Vagina (tissue), 2 donors: ENCODE results near the gene CYTH2. TPM values are rescaled to one million over a fixed set of nuclear protein-coding genes. Genes with fewer than 3 reads are reported as not detected.

Experiments
- DNase-seq, 2 donors: peaks; one replicate each; pipeline ENCODE4 v3.0.0-alpha.2; 2017; ENCODE audit errors: extremely low spot score in 2 of 2
- H3K27ac ChIP-seq: fragments of 200-600 bp; sonication (generic); one replicate; pipeline ENCODE4 v1.5.1; 2019
- H3K27me3 ChIP-seq: fragments of 200-600 bp; sonication (generic); one replicate; pipeline ENCODE4 v1.5.1; 2019
- H3K36me3 ChIP-seq, 2 donors: fragments of 200-600 bp; sonication (generic); one replicate each; pipeline ENCODE4 v1.5.1; 2017 to 2019
- H3K4me1 ChIP-seq: fragments of 200-600 bp; sonication (generic); one replicate; pipeline ENCODE4 v1.5.1; 2019
- H3K4me3 ChIP-seq, 2 donors: fragments of 200-600 bp; sonication (generic); 1 replicate in 1 of 2; 2 replicates in 1 of 2; pipeline ENCODE4 v1.5.1; 2016 to 2019
- H3K9me3 ChIP-seq: fragments of 200-600 bp; sonication (generic); one replicate; pipeline ENCODE4 v1.5.1; 2019
- CTCF ChIP-seq, 3 experiments: fragments of 450-650 bp in 2 of 3; fragments of 200-600 bp in 1 of 3; sonication (generic) in 1 of 3; IDR thresholded peaks; one replicate each; pipeline ENCODE4 v1.5.1; 2017 to 2019; ENCODE audit warnings: antibody characterized with exemption in 3 of 3, mild to moderate bottlenecking in 2 of 3, moderate library complexity in 2 of 3
- POLR2A ChIP-seq, 2 donors: fragments of 450-650 bp; IDR thresholded peaks; one replicate each; pipeline ENCODE4 v1.6.1; 2017; ENCODE audit warnings: antibody characterized with exemption in 2 of 2, mild to moderate bottlenecking in 2 of 2, moderate library complexity in 2 of 2
- POLR2AphosphoS5 ChIP-seq, 2 donors: sonication (generic); formaldehyde crosslinking; IDR thresholded peaks; one replicate each; pipeline ENCODE4 v1.9.0; 2017; ENCODE audit warnings: antibody characterized with exemption in 2 of 2, mild to moderate bottlenecking in 2 of 2, low read depth in 1 of 2; ENCODE audit not compliant: insufficient read depth in 1 of 2
- intact Hi-C: fragments of 100-400 bp; cut with DNase I; formaldehyde crosslinking; loops from one replicate; pipeline ENCODE4 v1.15.1; 2023
- total RNA-seq: library from RNA; depleted of rRNA; stranded (reverse); fragments of >200 nt; gene quantifications from one replicate; pipeline ENCODE4 v1.2.3, GENCODE V29; 2016

The CYTH2 gene
- total RNA-seq, 1 donor from 2014 or later = 87.2 TPM

- no peak overlapping the region for H3K27ac ChIP-seq
- H3K36me3 ChIP-seq = peaks cover 0 to 68% of the 10 kb centered on the region in 2 donors
- H3K4me1 ChIP-seq = peaks cover 15% of the 10 kb centered on the region
- intact Hi-C loops = no loop called here
- no peaks in the 10 kb centered on the region for H3K27me3 ChIP-seq
- DNase-seq = no peak
- no peak overlapping the region for H3K4me3 ChIP-seq
- TF ChIP-seq POLR2AphosphoS5 (IDR thresholded peaks at IDR 0.05; ENCODE audit: insufficient read depth in 1 of 2, low read depth in 1 of 2) = no peak
- TF ChIP-seq CTCF (IDR thresholded peaks at IDR 0.05) = no peak
- no peaks in the 10 kb centered on the region for H3K9me3 ChIP-seq
Measured at GRCh38 chr19:48477067-48477685, 8.0 kb downstream of the CYTH2 start.

DNA sequence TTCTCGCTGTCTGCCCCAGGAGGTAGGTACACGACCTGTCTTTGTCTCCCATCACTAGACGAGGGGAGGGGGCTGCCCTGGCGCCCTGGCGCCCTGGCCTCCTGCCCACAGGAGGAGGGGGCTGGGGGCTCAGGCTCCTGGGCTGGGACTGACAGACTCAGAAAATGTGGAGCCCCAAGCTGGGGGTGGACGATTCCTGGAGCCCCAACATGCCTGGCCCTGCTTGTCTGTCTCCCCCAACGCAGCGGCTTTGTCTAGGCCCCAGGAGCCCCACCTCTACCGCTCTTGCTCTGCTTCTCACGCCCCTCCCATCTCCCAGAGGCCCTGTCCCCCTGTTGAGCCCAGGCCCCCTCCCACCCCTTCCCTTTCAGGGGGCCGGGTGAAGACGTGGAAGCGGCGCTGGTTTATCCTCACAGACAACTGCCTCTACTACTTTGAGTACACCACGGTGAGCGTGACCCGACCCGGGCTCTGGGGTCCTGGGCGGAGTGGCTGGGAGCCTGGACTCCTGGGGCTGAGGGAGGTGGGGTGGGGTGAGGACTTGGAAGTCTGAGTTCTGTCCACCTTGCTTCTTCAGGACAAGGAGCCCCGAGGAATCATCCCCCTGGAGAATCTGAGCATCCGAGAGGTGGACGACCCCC, 8.6 kb downstream of the CYTH2 start:
- no peak for DNase-seq
- no peak overlapping the region for H3K4me3 ChIP-seq
- no peaks in the 10 kb centered on the region for H3K9me3 ChIP-seq
- H3K27me3 ChIP-seq = no peaks in the 10 kb centered on the region
- TF ChIP-seq POLR2A (IDR thresholded peaks at IDR 0.05) = no peak
- no peak for TF ChIP-seq CTCF (IDR thresholded peaks at IDR 0.05)
- TF ChIP-seq POLR2AphosphoS5 (IDR thresholded peaks at IDR 0.05; ENCODE audit: insufficient read depth in 1 of 2, low read depth in 1 of 2) = no peak
- H3K4me1 ChIP-seq = peaks cover 16% of the 10 kb centered on the region
- peaks cover 0 to 61% of the 10 kb centered on the region in 2 donors for H3K36me3 ChIP-seq
- intact Hi-C loops = no loop called here
- H3K27ac ChIP-seq = no peak overlapping the region

DNA sequence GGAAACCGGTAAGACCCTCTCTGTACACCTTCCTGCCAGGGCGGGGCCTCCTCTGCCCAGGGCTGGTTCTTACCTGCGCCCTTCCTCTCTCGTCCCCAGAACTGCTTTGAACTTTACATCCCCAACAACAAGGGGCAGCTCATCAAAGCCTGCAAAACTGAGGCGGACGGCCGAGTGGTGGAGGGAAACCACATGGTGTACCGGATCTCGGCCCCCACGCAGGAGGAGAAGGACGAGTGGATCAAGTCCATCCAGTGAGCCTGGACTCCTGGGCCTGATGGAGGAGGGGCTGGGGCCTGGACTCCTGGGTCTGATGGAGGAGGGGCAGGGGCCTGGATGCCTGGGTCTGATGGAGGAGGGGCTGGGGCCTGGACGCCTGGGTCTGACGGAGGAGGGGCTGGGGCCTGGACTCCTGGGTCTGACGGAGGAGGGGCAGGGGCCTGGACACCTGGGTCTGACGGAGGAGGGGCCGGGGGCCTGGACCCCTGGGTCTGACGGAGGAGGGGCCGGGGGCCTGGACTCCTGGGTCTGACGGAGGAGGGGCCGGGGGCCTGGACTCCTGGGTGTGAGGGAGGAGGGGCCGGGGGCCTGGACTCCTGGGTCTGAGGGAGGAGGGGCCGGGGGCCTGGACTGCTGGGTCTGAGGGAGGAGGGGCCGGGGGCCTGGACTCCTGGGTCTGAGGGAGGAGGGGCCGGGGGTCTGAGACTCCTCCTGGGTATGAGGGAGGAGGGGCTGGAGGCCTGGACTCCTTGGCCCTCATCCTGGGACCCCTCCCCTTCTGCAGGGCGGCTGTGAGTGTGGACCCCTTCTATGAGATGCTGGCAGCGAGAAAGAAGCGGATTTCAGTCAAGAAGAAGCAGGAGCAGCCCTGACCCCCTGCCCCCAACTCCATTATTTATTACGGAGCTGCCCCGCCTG, 9.4 kb downstream of the CYTH2 start:
- H3K27ac ChIP-seq = no peak overlapping the region
- peaks cover 16% of the 10 kb centered on the region for H3K4me1 ChIP-seq
- intact Hi-C loops = no loop called here
- DNase-seq = no peak
- no peaks in the 10 kb centered on the region for H3K9me3 ChIP-seq
- no peaks in the 10 kb centered on the region for H3K27me3 ChIP-seq
- no peak overlapping the region for H3K4me3 ChIP-seq
- peaks cover 0 to 53% of the 10 kb centered on the region in 2 donors for H3K36me3 ChIP-seq
- no peak for TF ChIP-seq POLR2AphosphoS5 (IDR thresholded peaks at IDR 0.05; ENCODE audit: insufficient read depth in 1 of 2, low read depth in 1 of 2)
- no peak for TF ChIP-seq CTCF (IDR thresholded peaks at IDR 0.05)
- no peak for TF ChIP-seq POLR2A (IDR thresholded peaks at IDR 0.05)

DNA sequence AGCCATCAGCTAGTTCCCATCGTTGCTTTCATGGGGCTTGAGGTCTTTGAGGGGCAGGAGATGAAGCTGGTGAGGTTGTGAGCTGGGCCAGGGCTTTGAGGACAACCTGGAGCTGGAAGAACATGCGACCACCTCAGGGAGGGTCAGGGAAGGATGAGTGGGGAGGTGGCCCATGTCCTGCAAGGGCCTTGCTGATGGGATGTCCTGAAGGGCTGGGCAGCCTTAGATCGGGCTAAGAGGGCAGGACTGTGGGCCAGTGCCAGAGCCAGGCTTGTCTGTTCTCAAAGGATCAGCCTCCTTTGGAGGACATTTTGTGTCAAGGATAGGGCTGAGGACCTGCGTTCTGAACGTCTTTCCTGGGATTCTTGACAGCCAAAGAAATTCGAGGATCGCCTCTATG, 10.5 kb downstream of the CYTH2 start:
- Histone ChIP-seq H3K36me3 (peaks cover 0 to 43% of the 10 kb centered on the region in 2 donors), H3K9me3 (no peaks in the 10 kb centered on the region), H3K4me3 (peak overlapping the region in 1 of 2 donors; percentile 51), H3K4me1 (peaks cover 16% of the 10 kb centered on the region), H3K27ac (peak overlapping the region; percentile 84), H3K27me3 (no peaks in the 10 kb centered on the region)
- TF ChIP-seq POLR2AphosphoS5 (IDR thresholded peaks at IDR 0.05; ENCODE audit: insufficient read depth in 1 of 2, low read depth in 1 of 2) = no peak
- intact Hi-C loops = no loop called here
- no peak for DNase-seq

- Histone ChIP-seq H3K9me3 (no peaks in the 10 kb centered on the region), H3K36me3 (peaks cover 0 to 38% of the 10 kb centered on the region in 2 donors), H3K4me1 (peaks cover 16% of the 10 kb centered on the region), H3K27me3 (no peaks in the 10 kb centered on the region), H3K4me3 (peak overlapping the region; percentile 51 to 55), H3K27ac (peak overlapping the region; percentile 84)
- DNase-seq = no peak
- intact Hi-C loops = no loop called here
- TF ChIP-seq POLR2AphosphoS5 (IDR thresholded peaks at IDR 0.05; ENCODE audit: insufficient read depth in 1 of 2, low read depth in 1 of 2) (peak in 1 of 2 donors; percentile 72), POLR2A (IDR thresholded peaks at IDR 0.05) (no peak)
Measured at GRCh38 chr19:48480183-48480557, 11.0 kb downstream of the CYTH2 start.
